IMR-90 (cell line): ENCODE measurements around the gene CCDC12. TPM values are rescaled to one million over a fixed set of nuclear protein-coding genes. Genes with fewer than 3 reads are reported as not detected.

ENCODE experiments used
- ATAC-seq: fragments of 200-7000 bp; cut with Tn5 transposase; 2 replicates; pipeline ENCODE4 v1.9.1; 2020; ENCODE audit warnings: low read depth, mild to moderate bottlenecking, moderate library complexity
- BruUV-seq: library from RNA; stranded (reverse); fragments of 400-500 nt; replicated peaks from 2 replicates; lab custom pipeline; 2021; lab: Mats Ljungman, UMichigan
- CTCF ChIA-PET: fragments of 300-600 bp; formaldehyde crosslinking; extraction: SDS; loops from one replicate; lab custom pipeline; 2021; ENCODE audit warnings: antibody characterized with exemption; lab: Yijun Ruan, JAX
- POLR2A ChIA-PET: fragments of 300-600 bp; sonication (Branson Sonifier 250); formaldehyde crosslinking; loops from one replicate; lab custom pipeline; 2022; ENCODE audit warnings: antibody characterized with exemption; ENCODE audit not compliant: unreplicated experiment; lab: Charles Lee
- DNase-seq: peaks from one replicate; pipeline ENCODE4 v3.0.0; 2013
- H2AFZ ChIP-seq: replicated peaks from 2 replicates; pipeline ENCODE3; 2013; ENCODE audit warnings: low read length, mild to moderate bottlenecking; ENCODE audit not compliant: poor library complexity
- H2AK5ac ChIP-seq: 2 replicates; pipeline ENCODE4 v1.6.1; 2013; ENCODE audit warnings: low read depth, low read length, inconsistent platforms
- H2AK9ac ChIP-seq: replicated peaks from 2 replicates; pipeline ENCODE3; 2013; ENCODE audit warnings: mild to moderate bottlenecking, low read depth, low read length, moderate library complexity; ENCODE audit not compliant: poor library complexity
- H2BK120ac ChIP-seq: 2 replicates; pipeline ENCODE4 v1.6.1; 2013; ENCODE audit warnings: low read depth, low read length, inconsistent platforms
- H2BK15ac ChIP-seq: 3 replicates; pipeline ENCODE4 v1.6.1; 2013; ENCODE audit warnings: low read depth, low read length, inconsistent platforms
- H2BK20ac ChIP-seq: 2 replicates; pipeline ENCODE4 v1.6.1; 2013; ENCODE audit warnings: low read depth, mild to moderate bottlenecking, inconsistent platforms, low read length, moderate library complexity
- H2BK5ac ChIP-seq: 2 replicates; pipeline ENCODE4 v1.6.1; 2013; ENCODE audit warnings: mild to moderate bottlenecking, low read depth, low read length, inconsistent platforms; ENCODE audit not compliant: poor library complexity, severe bottlenecking
- H3K14ac ChIP-seq: replicated peaks from 2 replicates; pipeline ENCODE4 v1.6.1; 2013; ENCODE audit warnings: low read depth, low read length, inconsistent platforms
- H3K18ac ChIP-seq: 2 replicates; pipeline ENCODE4 v1.6.1; 2013; ENCODE audit warnings: low read depth, low read length, control low read depth
- H3K23ac ChIP-seq: 2 replicates; pipeline ENCODE4 v1.6.1; 2013; ENCODE audit warnings: low read depth, low read length, inconsistent platforms
- H3K27ac ChIP-seq: 2 replicates; pipeline ENCODE4 v1.5.1; 2013; ENCODE audit warnings: mild to moderate bottlenecking, control low read depth, low read length; ENCODE audit not compliant: insufficient read depth
- H3K27me3 ChIP-seq: 2 replicates; pipeline ENCODE4 v1.6.1; 2013; ENCODE audit warnings: low read length; ENCODE audit not compliant: control insufficient read depth, insufficient read depth
- H3K36me3 ChIP-seq: 2 replicates; pipeline ENCODE4 v1.6.1; 2013; ENCODE audit warnings: low read length, mixed read lengths; ENCODE audit not compliant: control insufficient read depth, insufficient read depth
- H3K4ac ChIP-seq: 2 replicates; pipeline ENCODE4 v1.6.1; 2013; ENCODE audit warnings: low read depth, low read length, inconsistent platforms
- H3K4me1 ChIP-seq: 2 replicates; pipeline ENCODE4 v1.6.1; 2013; ENCODE audit warnings: low read length, mixed read lengths; ENCODE audit not compliant: control insufficient read depth, insufficient read depth
- H3K4me2 ChIP-seq: 2 replicates; pipeline ENCODE4 v1.6.1; 2013; ENCODE audit warnings: low read depth, mild to moderate bottlenecking, control low read depth, low read length, moderate library complexity
- H3K4me3 ChIP-seq: 2 replicates; pipeline ENCODE4 v1.5.1; 2013; ENCODE audit warnings: low read depth, mild to moderate bottlenecking, control low read depth, low read length, moderate library complexity; ENCODE audit not compliant: insufficient read depth
- H3K56ac ChIP-seq: 2 replicates; pipeline ENCODE4 v1.6.1; 2013; ENCODE audit warnings: low read length, inconsistent platforms; ENCODE audit not compliant: insufficient read depth; ENCODE audit errors: extremely low read depth
- H3K79me1 ChIP-seq, 2 experiments: 2 replicates each; pipeline ENCODE4 v1.6.1; 2013; ENCODE audit warnings: low read length in 2 of 2, inconsistent platforms in 1 of 2, low read depth in 1 of 2
- H3K9ac ChIP-seq: 2 replicates; pipeline ENCODE4 v1.6.1; 2013; ENCODE audit warnings: low read depth, low read length, control low read depth
- H3K9me1 ChIP-seq: 2 replicates; pipeline ENCODE4 v1.6.1; 2013; ENCODE audit warnings: low read length, inconsistent platforms; ENCODE audit not compliant: insufficient read depth
- H3K9me3 ChIP-seq: 2 replicates; pipeline ENCODE4 v1.6.1; 2013; ENCODE audit warnings: low read length; ENCODE audit not compliant: control insufficient read depth, insufficient read depth
- H4K20me1 ChIP-seq: 2 replicates; pipeline ENCODE4 v1.6.1; 2013; ENCODE audit warnings: low read length, inconsistent platforms; ENCODE audit not compliant: insufficient read depth
- H4K5ac ChIP-seq: 2 replicates; pipeline ENCODE4 v1.6.1; 2013; ENCODE audit warnings: mild to moderate bottlenecking, low read depth, low read length, control low read depth
- H4K8ac ChIP-seq, 2 experiments: 2 replicates each; pipeline ENCODE4 v1.6.1; 2013; ENCODE audit warnings: low read depth in 2 of 2, low read length in 2 of 2, control low read depth in 1 of 2, inconsistent platforms in 1 of 2
- H4K91ac ChIP-seq: 2 replicates; pipeline ENCODE4 v1.6.1; 2013; ENCODE audit warnings: low read depth, low read length, inconsistent platforms; ENCODE audit not compliant: insufficient read depth
- CHD1 ChIP-seq: IDR thresholded peaks from 2 replicates; pipeline ENCODE4 v1.6.1; 2012; ENCODE audit warnings: low read depth, low read length, improper control_type of control experiment
- FOS ChIP-seq: fragments of 150-350 bp; IDR thresholded peaks from 2 replicates; pipeline ENCODE4 v1.6.1; 2016; ENCODE audit warnings: low read depth, low read length
- POLR2A ChIP-seq: IDR thresholded peaks from 2 replicates; pipeline ENCODE4 v1.6.1; 2012; ENCODE audit warnings: mild to moderate bottlenecking, low read depth, low read length
- RCOR1 ChIP-seq: IDR thresholded peaks from 2 replicates; pipeline ENCODE4 v1.6.1; 2012; ENCODE audit warnings: mild to moderate bottlenecking, low read length, improper control_type of control experiment; ENCODE audit not compliant: insufficient replicate concordance
- WGBS, 2 experiments: methylation state at CpG; one replicate each; pipeline versions ENCODE4 v1.1.5 to v1.1.7; 2013; ENCODE audit warnings: missing lambda C conversion rate in 2 of 2; ENCODE audit not compliant: insufficient read length in 1 of 2; ENCODE audit errors: extremely low coverage in 2 of 2; 5-methylcytosine and 5-hydroxymethylcytosine counted together
- dilution Hi-C: fragments of 300-500 bp; cut with HindIII; formaldehyde crosslinking; loops from one replicate; pipeline ENCODE4 v1.14.3; 2018; ENCODE audit warnings: low sequenced_read_pairs; ENCODE audit not compliant: unreplicated experiment
- in situ Hi-C: fragments of 300-500 bp; cut with MboI; formaldehyde crosslinking; loops from 3 replicates; pipeline ENCODE4 v1.14.3; 2019; ENCODE audit warnings: low sequenced_read_pairs, inconsistent platforms, mixed read lengths
- intact Hi-C: fragments of 100-400 bp; cut with micrococcal nuclease; formaldehyde crosslinking; loops from 2 replicates; pipeline ENCODE4 v1.10.0; 2022
- polyA plus RNA-seq, 3 experiments: library from polyadenylated mRNA; depleted of rRNA; stranded (reverse); fragments of >200 nt; gene quantifications; 2 replicates each; pipeline ENCODE4 v1.2.3, GENCODE V29; 2012; ENCODE audit warnings: low replicate concordance in 1 of 3
- total RNA-seq: library from RNA; depleted of rRNA; stranded (reverse); fragments of >200 nt; gene quantifications from 2 replicates; pipeline ENCODE4 v1.2.3, GENCODE V29; 2012
- TF ChIP-seq, protein P1 (sequence below): fragments of 150-350 bp; IDR thresholded peaks from 2 replicates; pipeline ENCODE4 v1.6.1; 2017; ENCODE audit warnings: mild to moderate bottlenecking, antibody characterized with exemption, low read length, low read depth

CCDC12 gene
- total and polyA plus RNA-seq, 2 of the 4 experiments (the other 2 are of a cell fraction), result 15.2 to 35.1 TPM

- POLR2A ChIA-PET, result no interaction called here
- Histone ChIP-seq H3K4me2 (no peak overlapping the region), H3K27ac (no peak overlapping the region), H3K14ac (no peak overlapping the region), H2AK9ac (no peak overlapping the region), H3K4me1 (peaks cover 17% of the 10 kb centered on the region), H2AFZ (no peak overlapping the region), H2AK5ac (no peak overlapping the region), H3K4me3 (no peak overlapping the region), H3K18ac (no peak overlapping the region), H3K9ac (no peak overlapping the region), H3K4ac (no peak overlapping the region), H4K8ac (no peak overlapping the region), H2BK120ac (no peak overlapping the region), H4K91ac (no peak overlapping the region), H3K23ac (no peak overlapping the region), H3K56ac (no peak overlapping the region), H3K27me3 (no peaks in the 10 kb centered on the region), H2BK15ac (no peak overlapping the region), H3K9me1 (peaks cover 42% of the 10 kb centered on the region), H3K79me1 (peaks cover 42 to 87% of the 10 kb centered on the region in 2 experiments), H4K20me1 (peaks cover 87% of the 10 kb centered on the region), H3K9me3 (no peaks in the 10 kb centered on the region), H3K36me3 (0 out of 2 replicates have a peak, but pooled peaks cover 1% of the 10 kb centered on the region), H2BK20ac (no peak overlapping the region), H4K5ac (no peak overlapping the region), H2BK5ac (no peak overlapping the region)
- BruUV-seq, result no TSS peak
- no CpG with 5 or more reads among the region's 3 CpGs for WGBS, 2 experiments
- CTCF ChIA-PET, result no interaction called here
- DNase-seq (no peak), ATAC-seq (no peak)
- in situ Hi-C loops (no loop called here), intact Hi-C loops (no loop called here), dilution Hi-C loops (no loop called here)
- TF ChIP-seq, protein P1, sequence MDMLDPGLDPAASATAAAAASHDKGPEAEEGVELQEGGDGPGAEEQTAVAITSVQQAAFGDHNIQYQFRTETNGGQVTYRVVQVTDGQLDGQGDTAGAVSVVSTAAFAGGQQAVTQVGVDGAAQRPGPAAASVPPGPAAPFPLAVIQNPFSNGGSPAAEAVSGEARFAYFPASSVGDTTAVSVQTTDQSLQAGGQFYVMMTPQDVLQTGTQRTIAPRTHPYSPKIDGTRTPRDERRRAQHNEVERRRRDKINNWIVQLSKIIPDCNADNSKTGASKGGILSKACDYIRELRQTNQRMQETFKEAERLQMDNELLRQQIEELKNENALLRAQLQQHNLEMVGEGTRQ, result no peak
- TF ChIP-seq RCOR1 (no peak), CHD1 (no peak), FOS (no peak), POLR2A (no peak)
These were observed 22.4 kb downstream of the CCDC12 start for GRCh38 chr3:46954178-46954577.
